H9 (cell line): Measurements from ENCODE around the gene LARP4B. TPM values are rescaled to one million over a fixed set of nuclear protein-coding genes. Genes with fewer than 3 reads are reported as not detected.

Experiments used
- DNase-seq: peaks from one replicate; pipeline ENCODE4 v3.0.0-alpha.2; 2017
- H2AFZ ChIP-seq: one replicate; pipeline ENCODE4 v1.6.1; 2013; ENCODE audit warnings: mild to moderate bottlenecking, low read length, control low read depth, moderate library complexity
- H2AK5ac ChIP-seq: 2 replicates; pipeline ENCODE4 v1.6.1; 2013; ENCODE audit warnings: low read length, control low read depth, mixed read lengths; ENCODE audit not compliant: insufficient read length
- H2BK120ac ChIP-seq: one replicate; pipeline ENCODE4 v1.6.1; 2013; ENCODE audit warnings: low read depth, mild to moderate bottlenecking, low read length, control low read depth, inconsistent platforms; ENCODE audit not compliant: poor library complexity, severe bottlenecking
- H2BK12ac ChIP-seq: 2 replicates; pipeline ENCODE4 v1.6.1; 2013; ENCODE audit warnings: low read length, control low read depth, mixed read lengths, low read depth; ENCODE audit not compliant: insufficient read length
- H2BK15ac ChIP-seq: 2 replicates; pipeline ENCODE4 v1.6.1; 2013; ENCODE audit warnings: low read depth, low read length, control low read depth
- H2BK20ac ChIP-seq: one replicate; pipeline ENCODE4 v1.6.1; 2013; ENCODE audit warnings: low read depth, mild to moderate bottlenecking, low read length, control low read depth, inconsistent platforms; ENCODE audit not compliant: poor library complexity, severe bottlenecking
- H2BK5ac ChIP-seq: 2 replicates; pipeline ENCODE4 v1.6.1; 2013; ENCODE audit warnings: low read length, control low read depth, mixed read lengths; ENCODE audit not compliant: insufficient read length
- H3K14ac ChIP-seq: 2 replicates; pipeline ENCODE4 v1.6.1; 2013; ENCODE audit warnings: low read length, control low read depth; ENCODE audit not compliant: insufficient read depth
- H3K18ac ChIP-seq: 2 replicates; pipeline ENCODE4 v1.6.1; 2013; ENCODE audit warnings: low read depth, mild to moderate bottlenecking, mixed read lengths, low read length, control low read depth; ENCODE audit not compliant: insufficient read length
- H3K23ac ChIP-seq: 2 replicates; pipeline ENCODE4 v1.6.1; 2013; ENCODE audit warnings: low read length, control low read depth, mixed read lengths, low read depth; ENCODE audit not compliant: insufficient read length
- H3K23me2 ChIP-seq: 2 replicates; pipeline ENCODE4 v1.6.1; 2013; ENCODE audit warnings: low read depth, mild to moderate bottlenecking, mixed read lengths, low read length, control low read depth; ENCODE audit not compliant: insufficient read length, poor library complexity, severe bottlenecking
- H3K27ac ChIP-seq: 2 replicates; pipeline ENCODE4 v1.5.1; 2013; ENCODE audit warnings: low read length, control low read depth, mixed read lengths, low read depth; ENCODE audit not compliant: insufficient read length
- H3K27me3 ChIP-seq: 2 replicates; pipeline ENCODE4 v1.6.1; 2013; ENCODE audit warnings: low read length, control low read depth, inconsistent platforms; ENCODE audit not compliant: insufficient read depth
- H3K4ac ChIP-seq: 2 replicates; pipeline ENCODE4 v1.6.1; 2013; ENCODE audit warnings: low read depth, mild to moderate bottlenecking, control low read depth, inconsistent platforms, low read length, moderate library complexity
- H3K4me1 ChIP-seq: 2 replicates; pipeline ENCODE4 v1.6.1; 2013; ENCODE audit warnings: low read length, control low read depth, inconsistent platforms; ENCODE audit not compliant: insufficient read depth
- H3K4me2 ChIP-seq: 2 replicates; pipeline ENCODE4 v1.6.1; 2013; ENCODE audit warnings: low read length, control low read depth, mixed read lengths; ENCODE audit not compliant: insufficient read length, insufficient read depth
- H3K56ac ChIP-seq: 2 replicates; pipeline ENCODE4 v1.6.1; 2013; ENCODE audit warnings: low read depth, mild to moderate bottlenecking, mixed read lengths, low read length, control low read depth; ENCODE audit not compliant: insufficient read length
- H3K79me1 ChIP-seq: 2 replicates; pipeline ENCODE4 v1.6.1; 2013; ENCODE audit warnings: low read depth, mild to moderate bottlenecking, moderate library complexity, low read length, control low read depth, inconsistent platforms; ENCODE audit not compliant: insufficient read depth, poor library complexity, severe bottlenecking
- H3K79me2 ChIP-seq: 2 replicates; pipeline ENCODE4 v1.6.1; 2013; ENCODE audit warnings: low read length, control low read depth, inconsistent platforms; ENCODE audit not compliant: insufficient read depth
- H3K9ac ChIP-seq: 2 replicates; pipeline ENCODE4 v1.6.1; 2013; ENCODE audit warnings: low read length, control low read depth, mixed read lengths; ENCODE audit not compliant: insufficient read length; ENCODE audit errors: extremely low read depth
- H3K9me3 ChIP-seq: one replicate; pipeline ENCODE4 v1.6.1; 2013; ENCODE audit warnings: low read depth, low read length, inconsistent platforms; ENCODE audit not compliant: control insufficient read depth
- H3T11ph ChIP-seq: one replicate; pipeline ENCODE4 v1.6.1; 2013; ENCODE audit warnings: mild to moderate bottlenecking, low read length, control low read depth, inconsistent platforms
- H4K20me1 ChIP-seq: one replicate; pipeline ENCODE4 v1.6.1; 2013; ENCODE audit not compliant: control insufficient read depth, insufficient read length, insufficient read depth
- H4K5ac ChIP-seq: 2 replicates; pipeline ENCODE4 v1.6.1; 2013; ENCODE audit warnings: low read depth, mild to moderate bottlenecking, mixed read lengths, low read length, control low read depth; ENCODE audit not compliant: insufficient read length
- H4K8ac ChIP-seq: replicated peaks from 2 replicates; pipeline ENCODE4 v1.6.1; 2013; ENCODE audit warnings: low read length, control low read depth, mixed read lengths, low read depth; ENCODE audit not compliant: insufficient read length
- H4K91ac ChIP-seq: 2 replicates; pipeline ENCODE4 v1.6.1; 2013; ENCODE audit warnings: low read depth, mild to moderate bottlenecking, moderate library complexity, mixed read lengths, low read length, control low read depth; ENCODE audit not compliant: insufficient read length
- H3K27ac Mint-ChIP-seq, 3 experiments: 2 replicates in 2 of 3; 3 replicates in 1 of 3; pipeline ENCODE4 v1.8.0; 2020 to 2021; ENCODE audit warnings: mixed read lengths in 3 of 3, mild to moderate bottlenecking in 1 of 3, moderate library complexity in 1 of 3
- H3K27me3 Mint-ChIP-seq: 2 replicates; pipeline ENCODE4 v1.8.0; 2021; ENCODE audit warnings: low read depth, mild to moderate bottlenecking, moderate library complexity, mixed read lengths
- H3K36me3 Mint-ChIP-seq, 3 experiments: 2 replicates in 2 of 3; 3 replicates in 1 of 3; pipeline ENCODE4 v1.8.0; 2020 to 2021; ENCODE audit warnings: low read depth in 3 of 3, mixed read lengths in 3 of 3; ENCODE audit not compliant: insufficient read depth in 1 of 3
- H3K4me1 Mint-ChIP-seq, 2 experiments: 2 replicates each; pipeline ENCODE4 v1.8.0; 2020; ENCODE audit warnings: mixed read lengths in 2 of 2
- H3K4me3 Mint-ChIP-seq, 2 experiments: 2 replicates in 1 of 2; 3 replicates in 1 of 2; pipeline ENCODE4 v1.8.0; 2020 to 2021; ENCODE audit warnings: mild to moderate bottlenecking in 2 of 2, mixed read lengths in 2 of 2, moderate library complexity in 1 of 2
- H3K9me3 Mint-ChIP-seq, 2 experiments: 2 replicates in 1 of 2; 3 replicates in 1 of 2; pipeline ENCODE4 v1.8.0; 2020; ENCODE audit warnings: mild to moderate bottlenecking in 2 of 2, mixed read lengths in 2 of 2, moderate library complexity in 1 of 2
- WGBS: extraction: QIAGEN DNeasy Blood & Tissue Kit; methylation state at CpG from one replicate; pipeline ENCODE4 v1.1.7; 2013; ENCODE audit warnings: missing lambda C conversion rate, low lambda C conversion rate, mixed read lengths; ENCODE audit not compliant: insufficient read length; ENCODE audit errors: extremely low coverage; 5-methylcytosine and 5-hydroxymethylcytosine counted together
- total RNA-seq: library from RNA; stranded (reverse); gene quantifications from 2 replicates; pipeline ENCODE4 v1.2.1, GENCODE V29; 2021
- TF ChIP-seq, protein P1 (sequence below): fragments of 200-600 bp; sonication (generic); conservative IDR thresholded peaks from 3 replicates; pipeline ENCODE4 v1.8.0; 2021; ENCODE audit warnings: antibody characterized with exemption, mild to moderate bottlenecking

Gene LARP4B
- total RNA-seq, 1 experiment from 2014 or later: 88.9 TPM

DNA sequence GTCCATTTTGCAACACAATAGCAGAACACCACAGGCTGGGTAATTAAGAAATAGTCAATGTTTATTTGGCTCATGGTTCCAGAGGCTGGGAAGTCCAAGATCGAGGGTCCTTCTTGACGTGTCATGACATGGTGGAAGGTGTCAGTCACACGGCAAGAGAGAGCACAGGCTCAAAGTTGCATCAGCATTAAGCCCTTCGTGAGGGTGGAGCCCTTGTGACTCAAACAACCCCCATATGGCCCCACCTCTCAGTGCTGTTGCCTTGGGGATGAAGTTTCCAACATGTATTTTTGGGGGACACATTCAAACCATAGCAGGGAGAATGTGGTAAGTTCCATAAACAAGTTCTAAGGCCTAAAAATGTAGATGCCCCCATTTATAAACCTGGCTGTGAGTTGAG, 32.1 kb upstream of the LARP4B start:
- peaks cover 0 to 5% of the 10 kb centered on the region in 2 experiments; a peak in 3 of 5 replicates for H3K9me3 Mint-ChIP-seq
- H3K14ac ChIP-seq: no peak overlapping the region; the same call in 1 of the 2 replicates
- H2BK5ac ChIP-seq: no peak overlapping the region
- H3K23me2 ChIP-seq: no peaks in the 10 kb centered on the region
- H4K20me1 ChIP-seq: no peaks in the 10 kb centered on the region
- no peak overlapping the region for H3K9ac ChIP-seq
- H2BK20ac ChIP-seq: no peak overlapping the region
- H3K27me3 Mint-ChIP-seq: peaks cover 9% of the 10 kb centered on the region
- peaks cover 10 to 11% of the 10 kb centered on the region in 2 experiments for H3K4me1 Mint-ChIP-seq
- H3K36me3 Mint-ChIP-seq: peaks cover 0 to 2% (median 0%) of the 10 kb centered on the region in 3 experiments; a peak in 2 of 7 replicates
- H3T11ph ChIP-seq: no peak overlapping the region
- H4K5ac ChIP-seq: no peak overlapping the region
- H3K18ac ChIP-seq: no peak overlapping the region
- no peak overlapping the region for H3K4me3 Mint-ChIP-seq
- H2BK120ac ChIP-seq: no peak overlapping the region
- no peak overlapping the region for H3K27ac ChIP-seq
- H3K27ac Mint-ChIP-seq: no peak overlapping the region
- H3K56ac ChIP-seq: no peak overlapping the region
- H2AK5ac ChIP-seq: no peak overlapping the region
- H3K79me1 ChIP-seq: no peaks in the 10 kb centered on the region
- TF ChIP-seq, protein P1, sequence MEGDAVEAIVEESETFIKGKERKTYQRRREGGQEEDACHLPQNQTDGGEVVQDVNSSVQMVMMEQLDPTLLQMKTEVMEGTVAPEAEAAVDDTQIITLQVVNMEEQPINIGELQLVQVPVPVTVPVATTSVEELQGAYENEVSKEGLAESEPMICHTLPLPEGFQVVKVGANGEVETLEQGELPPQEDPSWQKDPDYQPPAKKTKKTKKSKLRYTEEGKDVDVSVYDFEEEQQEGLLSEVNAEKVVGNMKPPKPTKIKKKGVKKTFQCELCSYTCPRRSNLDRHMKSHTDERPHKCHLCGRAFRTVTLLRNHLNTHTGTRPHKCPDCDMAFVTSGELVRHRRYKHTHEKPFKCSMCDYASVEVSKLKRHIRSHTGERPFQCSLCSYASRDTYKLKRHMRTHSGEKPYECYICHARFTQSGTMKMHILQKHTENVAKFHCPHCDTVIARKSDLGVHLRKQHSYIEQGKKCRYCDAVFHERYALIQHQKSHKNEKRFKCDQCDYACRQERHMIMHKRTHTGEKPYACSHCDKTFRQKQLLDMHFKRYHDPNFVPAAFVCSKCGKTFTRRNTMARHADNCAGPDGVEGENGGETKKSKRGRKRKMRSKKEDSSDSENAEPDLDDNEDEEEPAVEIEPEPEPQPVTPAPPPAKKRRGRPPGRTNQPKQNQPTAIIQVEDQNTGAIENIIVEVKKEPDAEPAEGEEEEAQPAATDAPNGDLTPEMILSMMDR: no peak
- no peak overlapping the region for H3K23ac ChIP-seq
- H3K79me2 ChIP-seq: no peaks in the 10 kb centered on the region
- no peak overlapping the region for H3K4ac ChIP-seq
- H2BK12ac ChIP-seq: no peak overlapping the region
- no peaks in the 10 kb centered on the region for H3K4me1 ChIP-seq
- H2BK15ac ChIP-seq: no peak overlapping the region
- no peak for DNase-seq
- no peak overlapping the region for H3K4me2 ChIP-seq
- H4K8ac ChIP-seq: no peak overlapping the region
- H2AFZ ChIP-seq: no peak overlapping the region
- H3K9me3 ChIP-seq: no peaks in the 10 kb centered on the region
- H4K91ac ChIP-seq: no peak overlapping the region
- H3K27me3 ChIP-seq: no peaks in the 10 kb centered on the region
- WGBS: no CpG with 5 or more reads among the region's 4 CpGs
